ENCODE data around the gene RPS2. TPM values are rescaled to one million over a fixed set of nuclear protein-coding genes. Genes with fewer than 3 reads are reported as not detected.
A peak's percentile ranks its signal among the peaks of the same experiment; 100 is the strongest.

The RPS2 gene
- total and polyA plus RNA-seq, 10 donors, result 1,930 to 6,006 (median 2,352) TPM

GRCh38 chr16:1919327-1919998 lies 45.2 kb downstream of the RPS2 start:
- no peak for DNase-seq
- Histone ChIP-seq H3K4me3 (no peak overlapping the region), H3K4me1 (peaks cover 0 to 32% (median 19%) of the 10 kb centered on the region in 6 donors), H3K27ac (no peak overlapping the region), H3K27me3 (replicated peaks in 1 of 7) (peaks cover 5 to 100% (median 68%) of the 10 kb centered on the region in 7 donors), H3K9me3 (no peaks in the 10 kb centered on the region), H3K36me3 (no peaks in the 10 kb centered on the region)
- WGBS, 5 donors, result 33 to 39% (median 35%) methylated on average over 13 to 30 of the region's 30 CpGs
- intact Hi-C loops (cut with DNase I; ENCODE audit: low total_unique reads), result no loop called here
- TF ChIP-seq POLR2AphosphoS5 (IDR thresholded peaks at IDR 0.05) (no peak), CTCF (IDR thresholded peaks at IDR 0.05 in 8 of 11, conservative IDR thresholded peaks at IDR 0.05 in 3 of 11) (no peak), POLR2A (IDR thresholded peaks at IDR 0.05) (no peak)

- TF ChIP-seq CTCF (IDR thresholded peaks at IDR 0.05 in 8 of 11, conservative IDR thresholded peaks at IDR 0.05 in 3 of 11), result no peak
- no peak for TF ChIP-seq POLR2A (IDR thresholded peaks at IDR 0.05)
- no peak for TF ChIP-seq POLR2AphosphoS5 (IDR thresholded peaks at IDR 0.05)
- DNase-seq, result no peak
- WGBS, 5 donors, result 6 to 11% (median 10%) methylated on average over 24 to 70 of the region's 71 CpGs
- peak within 1 kb of the TSS in 2 of 8 donors; percentile 7 to 21 for H3K4me3 ChIP-seq
- H3K36me3 ChIP-seq, result no peaks in the 10 kb centered on the region
- intact Hi-C loops (cut with DNase I; ENCODE audit: low total_unique reads), result no loop called here
- peaks cover 5 to 100% (median 69%) of the 10 kb centered on the region in 7 donors for H3K27me3 ChIP-seq (replicated peaks in 1 of 7)
- no peak within 1 kb of the TSS for H3K27ac ChIP-seq
- peaks cover 0 to 33% (median 15%) of the 10 kb centered on the region in 6 donors for H3K4me1 ChIP-seq
- no peaks in the 10 kb centered on the region for H3K9me3 ChIP-seq
Observed at GRCh38 chr16:1918351-1919326, 46.0 kb downstream of the RPS2 start, which contains the start of gene HS3ST6. Gene HS3ST6 (minus strand): TSS chr16:1918415. CDS start chr16:1918323, 92 bp downstream.

DNA sequence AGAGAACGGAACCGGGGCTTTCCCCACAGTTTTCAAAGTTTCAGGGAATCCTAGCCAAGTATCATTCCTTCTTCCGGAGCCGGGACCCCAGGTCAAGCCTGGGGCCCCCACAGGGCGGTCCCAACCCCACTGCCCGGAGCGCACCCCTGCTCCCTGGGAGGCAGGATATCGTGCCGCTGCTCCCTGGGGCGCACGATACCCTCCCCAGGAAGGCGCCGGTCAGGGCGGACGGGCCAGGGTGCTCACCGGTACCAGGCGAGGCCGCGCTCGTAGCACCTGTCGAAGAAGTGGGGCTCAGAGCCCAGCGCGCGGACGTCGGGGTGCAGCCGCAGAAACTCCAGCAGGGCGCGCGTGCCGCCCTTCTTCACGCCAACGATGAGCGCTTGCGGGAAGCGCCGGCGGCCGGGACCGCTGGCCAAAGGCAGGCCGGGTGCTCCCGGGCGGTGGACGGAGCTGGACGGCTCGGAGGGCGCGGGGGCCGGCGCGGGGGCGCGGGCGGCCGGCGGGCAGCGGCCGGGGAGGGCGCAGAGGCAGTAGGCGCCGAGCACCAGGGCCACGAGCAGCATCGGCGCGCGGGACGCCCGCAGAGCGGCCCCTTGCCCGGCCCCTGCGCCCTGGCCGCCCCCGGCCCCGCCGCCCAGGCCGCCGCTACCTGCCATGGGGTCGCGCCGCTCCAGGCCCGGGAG lies 46.8 kb downstream of the RPS2 start:
- no peak overlapping the region for H3K27ac ChIP-seq
- WGBS, 5 donors, result 0 to 7% (median 3%) methylated on average over 1 to 81 of the region's 81 CpGs
- intact Hi-C loops (cut with DNase I; ENCODE audit: low total_unique reads), result no loop called here
- H3K27me3 ChIP-seq (replicated peaks in 1 of 7), result peaks cover 5 to 99% (median 61%) of the 10 kb centered on the region in 7 donors
- H3K4me1 ChIP-seq, result peaks cover 0 to 25% (median 13%) of the 10 kb centered on the region in 6 donors
- H3K4me3 ChIP-seq, result peak overlapping the region in 1 of 8 donors; percentile 21
- no peaks in the 10 kb centered on the region for H3K9me3 ChIP-seq
- no peak for TF ChIP-seq CTCF (IDR thresholded peaks at IDR 0.05 in 8 of 11, conservative IDR thresholded peaks at IDR 0.05 in 3 of 11)
- TF ChIP-seq POLR2AphosphoS5 (IDR thresholded peaks at IDR 0.05), result no peak
- no peak for TF ChIP-seq POLR2A (IDR thresholded peaks at IDR 0.05)
- H3K36me3 ChIP-seq, result no peaks in the 10 kb centered on the region
- DNase-seq, result no peak
